H1 (cell line): ENCODE data around the gene ZFP14. TPM values are rescaled to one million over a fixed set of nuclear protein-coding genes. Genes with fewer than 3 reads are reported as not detected.

Experiments
- ASH2L ChIP-seq: fragments of 200-600, 300-600 bp; sonication (generic); IDR thresholded peaks from one replicate; pipeline ENCODE4 v1.7.1; 2017; ENCODE audit warnings: low read length
- CHD1 ChIP-seq: IDR thresholded peaks from 2 replicates; pipeline ENCODE4 v1.6.1; 2012; ENCODE audit warnings: low read depth, low read length, improper control_type of control experiment
- CHD2 ChIP-seq: IDR thresholded peaks from 2 replicates; pipeline ENCODE4 v1.6.1; 2012; ENCODE audit warnings: low read length, improper control_type of control experiment
- CTBP2 ChIP-seq: IDR thresholded peaks from 2 replicates; pipeline ENCODE4 v1.7.0; 2011; ENCODE audit warnings: borderline replicate concordance, mild to moderate bottlenecking, moderate library complexity, mixed read lengths, low read length; ENCODE audit not compliant: insufficient read depth, insufficient read length
- E2F6 ChIP-seq: IDR thresholded peaks from 2 replicates; pipeline ENCODE4 v1.6.1; 2012; ENCODE audit warnings: inconsistent platforms
- GTF2F1 ChIP-seq: IDR thresholded peaks from 2 replicates; pipeline ENCODE4 v1.6.1; 2012; ENCODE audit warnings: low read depth, low read length, improper control_type of control experiment, borderline replicate concordance
- HDAC2 ChIP-seq, 2 experiments: fragments of 300-600 bp in 1 of 2; sonication (generic) in 1 of 2; IDR thresholded peaks; 2 replicates each; pipeline ENCODE4 v1.6.1; 2011 to 2012; ENCODE audit warnings: low read depth in 2 of 2, low read length in 2 of 2, mild to moderate bottlenecking in 2 of 2, moderate library complexity in 2 of 2, borderline replicate concordance in 1 of 2, inconsistent platforms in 1 of 2
- KDM5A ChIP-seq: fragments of 200-600 bp; IDR thresholded peaks from 2 replicates; pipeline ENCODE4 v1.7.1; 2012; ENCODE audit warnings: mild to moderate bottlenecking, low read length, inconsistent platforms, mixed read lengths
- NANOG ChIP-seq: IDR thresholded peaks from 2 replicates; pipeline ENCODE4 v1.6.1; 2011; ENCODE audit warnings: low read length, low read depth, mild to moderate bottlenecking, inconsistent platforms; ENCODE audit not compliant: insufficient read depth, poor library complexity, severe bottlenecking
- NRF1 ChIP-seq: IDR thresholded peaks from 2 replicates; pipeline ENCODE4 v1.6.1; 2011; ENCODE audit warnings: mild to moderate bottlenecking, low read depth, low read length, improper control_type of control experiment
- POLR2A ChIP-seq, 2 experiments: IDR thresholded peaks; 1 replicate in 1 of 2; 2 replicates in 1 of 2; pipeline ENCODE4 v1.6.1; 2011; ENCODE audit warnings: low read depth in 2 of 2, low read length in 2 of 2, mild to moderate bottlenecking in 2 of 2; ENCODE audit errors: control extremely low read depth in 1 of 2
- POLR2AphosphoS5 ChIP-seq: IDR thresholded peaks from 2 replicates; pipeline ENCODE4 v1.6.1; 2011; ENCODE audit warnings: low read depth, low read length
- RBBP5 ChIP-seq: IDR thresholded peaks from 2 replicates; pipeline ENCODE4 v1.7.1; 2012; ENCODE audit warnings: low read depth, mild to moderate bottlenecking, inconsistent platforms, low read length, moderate library complexity, borderline replicate concordance
- RFX5 ChIP-seq: IDR thresholded peaks from 2 replicates; pipeline ENCODE4 v1.6.1; 2011; ENCODE audit warnings: low read depth, low read length, improper control_type of control experiment, borderline replicate concordance
- RNF2 ChIP-seq: fragments of 200-900, 300-1000 bp; sonication (generic); IDR thresholded peaks from 2 replicates; pipeline ENCODE4 v1.7.1; 2016; ENCODE audit warnings: borderline replicate concordance, low read depth, mild to moderate bottlenecking, antibody characterized with exemption, low read length; ENCODE audit not compliant: poor library complexity, severe bottlenecking; ENCODE audit errors: missing control alignments
- SAP30 ChIP-seq: fragments of 300-600 bp; sonication (generic); IDR thresholded peaks from 2 replicates; pipeline ENCODE4 v1.7.1; 2012; ENCODE audit warnings: low read length, moderate library complexity, mild to moderate bottlenecking, inconsistent platforms; ENCODE audit not compliant: insufficient read depth, insufficient replicate concordance
- SIN3A ChIP-seq, 2 experiments: IDR thresholded peaks in 1 of 2; conservative IDR thresholded peaks in 1 of 2; 2 replicates each; pipeline ENCODE4 v1.6.1; 2011 to 2012; ENCODE audit warnings: low read length in 2 of 2, improper control_type of control experiment in 1 of 2, low read depth in 1 of 2, mild to moderate bottlenecking in 1 of 2
- SIRT6 ChIP-seq: IDR thresholded peaks from one replicate; pipeline ENCODE4 v1.7.1; 2012; ENCODE audit warnings: low read length, inconsistent platforms
- SIX5 ChIP-seq: IDR thresholded peaks from 2 replicates; pipeline ENCODE4 v1.6.1; 2011; ENCODE audit warnings: mild to moderate bottlenecking, low read depth, low read length
- SP1 ChIP-seq: IDR thresholded peaks from 2 replicates; pipeline ENCODE4 v1.6.1; 2011; ENCODE audit warnings: low read depth, low read length
- SP2 ChIP-seq: IDR thresholded peaks from 2 replicates; pipeline ENCODE4 v1.6.1; 2012; ENCODE audit warnings: mild to moderate bottlenecking, low read length, inconsistent platforms
- TAF1 ChIP-seq: IDR thresholded peaks from 2 replicates; pipeline ENCODE4 v1.6.1; 2011; ENCODE audit warnings: mild to moderate bottlenecking, low read depth, low read length
- TBP ChIP-seq: IDR thresholded peaks from 2 replicates; pipeline ENCODE4 v1.6.1; 2011; ENCODE audit warnings: low read depth, low read length, improper control_type of control experiment
- polyA plus RNA-seq, 7 experiments: library from polyadenylated mRNA; depleted of rRNA in 3 of 7; stranded (reverse) in 5 of 7; unstranded in 2 of 7; fragments of >200 nt in 5 of 7; fragments of 200-250 nt in 2 of 7; gene quantifications; 1 replicate in 5 of 7; 2 replicates in 1 of 7; 4 replicates in 1 of 7; pipeline versions ENCODE4 v1.2.1 to v1.2.3, GENCODE V29; 2011 to 2013; ENCODE audit warnings: missing spikeins in 2 of 7, mixed read lengths in 2 of 7
- total RNA-seq: library from RNA; stranded (reverse); fragmentation: NEBNext Ultra II Directional; extraction: Animal tissue kit (Norgen Biotek cat#: 25700); gene quantifications from 2 replicates; pipeline ENCODE4 v1.2.1, GENCODE V29; 2021

The ZFP14 gene
- total and polyA plus RNA-seq, 2 of the 8 experiments (the other 6 are each of a cell fraction or from before 2014, with no cell fraction given): 1.7 to 8.2 TPM

DNA sequence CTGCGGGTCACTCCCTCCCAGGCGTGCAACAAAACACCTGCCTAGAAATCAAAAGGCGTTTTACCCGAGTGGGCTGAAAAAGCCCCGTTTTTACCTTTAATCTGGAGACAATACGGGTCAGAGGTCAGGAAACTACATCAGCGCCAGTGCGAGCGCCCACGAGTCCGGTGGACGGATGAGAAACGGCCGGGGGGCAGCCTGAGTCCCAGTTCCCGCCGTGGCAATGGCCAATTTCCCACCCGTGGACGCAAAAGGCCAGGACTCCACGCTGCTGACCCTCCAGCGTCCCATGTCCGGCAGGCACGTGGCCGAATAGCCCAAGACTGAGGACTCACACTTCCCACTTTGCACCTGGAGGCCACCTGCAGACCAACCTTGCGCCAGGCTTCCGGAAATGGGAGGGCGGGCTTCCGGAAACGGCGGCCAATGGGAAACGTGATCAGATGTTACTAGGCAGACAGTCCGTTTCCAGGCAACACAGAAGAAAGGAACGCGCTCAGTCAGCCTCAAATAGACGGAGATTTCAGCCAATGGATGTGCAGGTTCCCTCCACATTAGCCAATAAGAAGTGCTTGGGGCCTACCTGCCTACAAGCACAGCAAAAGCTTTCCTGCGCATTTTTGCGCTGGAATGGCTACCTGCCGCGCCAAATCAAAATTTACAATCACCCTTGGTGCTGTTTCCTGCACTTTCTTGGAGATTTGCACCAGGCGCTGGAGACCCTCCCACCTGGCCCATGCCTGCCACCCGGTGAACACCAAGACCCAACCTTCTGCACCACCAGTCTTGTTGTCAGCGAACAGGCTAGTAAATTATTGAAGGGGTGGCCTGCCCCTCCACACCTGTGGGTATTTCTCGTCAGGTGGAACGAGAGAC, 47.4 kb downstream of the ZFP14 start (continued):
- TF ChIP-seq RFX5 (peak; percentile 97), NRF1 (no peak), SIN3A (conservative IDR thresholded peaks at IDR 0.05 in 1 of 2, IDR thresholded peaks at IDR 0.05 in 1 of 2; ENCODE audit: low read depth in 1 of 2, low read length in 2 of 2) (peak; percentile 16 to 71; a peak in 2 of 4 replicates), SP2 (peak; percentile 65), TBP (peak; percentile 85), HDAC2 (IDR thresholded peaks at IDR 0.05; ENCODE audit: borderline replicate concordance in 1 of 2, low read depth in 2 of 2, low read length in 2 of 2) (0 out of 4 replicates have a peak, but pooled peaks of 1 of the 2 experiments have one; percentile 69), CHD2 (peak; percentile 88), RNF2 (no peak), POLR2AphosphoS5 (peak; percentile 99), SIX5 (no peak), SIRT6 (no peak), E2F6 (peak; percentile 93), ASH2L (peak; percentile 30), GTF2F1 (peak; percentile 75; the same call in 1 of the 2 replicates), KDM5A (no peak), CHD1 (no peak), SP1 (peak; percentile 98), SAP30 (peak; percentile 88), RBBP5 (peak; percentile 47; the same call in 1 of the 2 replicates), POLR2A (IDR thresholded peaks at IDR 0.05; ENCODE audit: control extremely low read depth in 1 of 2, low read depth in 2 of 2, low read length in 2 of 2) (peak; percentile 88 to 97), CTBP2 (no peak), TAF1 (peak; percentile 91), NANOG (no peak)
